Stimulated activated CD8-positive, alpha-beta memory T cell treated with anti-CD3 and anti-CD28 coated beads, Interleukin-2, amount 100 ng/mL, for 1 hour (primary cell): Measurements from ENCODE around the gene ERN1.

ENCODE experiments used
- DNase-seq, 2 donors: peaks; one replicate each; pipeline ENCODE4 v3.0.0-alpha.2; 2020; ENCODE audit warnings: low read depth in 2 of 2

The ERN1 gene

GRCh38 chr17:64110379-64111152, 19.4 kb downstream of the ERN1 start:
- no peak for DNase-seq

- no peak for DNase-seq
Observed at GRCh38 chr17:64109400-64109799, 20.5 kb downstream of the ERN1 start.

- no peak for DNase-seq
Observed at GRCh38 chr17:64107500-64108236, 22.3 kb downstream of the ERN1 start.

GRCh38 chr17:64106918-64107317, 23.0 kb downstream of the ERN1 start:
- DNase-seq, result no peak

GRCh38 chr17:64103391-64104364, 26.3 kb downstream of the ERN1 start:
- no peak for DNase-seq

- no peak for DNase-seq
Observed at GRCh38 chr17:64102627-64103390, 27.1 kb downstream of the ERN1 start.

- no peak for DNase-seq
Observed at GRCh38 chr17:64099543-64099942, 30.4 kb downstream of the ERN1 start.

DNA sequence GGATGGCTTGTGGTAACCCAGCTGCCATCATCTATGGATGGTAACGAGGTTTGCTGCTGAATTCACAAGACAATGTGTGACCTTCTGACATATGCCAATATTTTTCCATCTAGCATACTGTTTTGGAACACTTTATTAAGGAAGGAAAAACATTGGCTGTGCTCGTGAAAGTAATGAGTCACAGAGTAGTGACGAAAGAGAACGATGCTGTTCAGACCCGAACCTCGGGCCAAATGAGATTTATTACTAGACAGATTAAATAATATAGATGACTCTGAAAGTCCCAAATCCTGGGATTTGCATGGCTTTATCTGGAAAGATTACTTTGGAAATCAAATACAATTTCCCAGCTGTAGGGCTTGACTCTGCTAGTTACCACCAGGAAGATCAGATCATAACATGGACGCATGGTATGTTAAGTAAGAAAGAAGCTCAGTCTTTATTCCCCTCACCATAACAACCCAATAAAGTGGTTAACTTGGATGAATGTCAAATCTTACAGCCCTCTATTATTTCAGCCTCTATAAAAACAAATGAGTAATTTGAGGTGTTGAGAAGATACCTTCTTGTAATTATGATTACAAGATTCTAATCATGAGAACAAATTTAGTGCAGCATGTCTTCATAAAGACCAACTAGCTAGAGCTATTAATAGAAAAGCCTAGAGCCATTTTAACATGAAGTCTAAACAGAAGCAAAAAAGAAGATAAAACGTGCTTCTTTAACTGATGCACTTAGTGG, 32.6 kb downstream of the ERN1 start:
- no peak for DNase-seq

GRCh38 chr17:64096037-64096436, 33.9 kb downstream of the ERN1 start:
- no peak for DNase-seq

DNA sequence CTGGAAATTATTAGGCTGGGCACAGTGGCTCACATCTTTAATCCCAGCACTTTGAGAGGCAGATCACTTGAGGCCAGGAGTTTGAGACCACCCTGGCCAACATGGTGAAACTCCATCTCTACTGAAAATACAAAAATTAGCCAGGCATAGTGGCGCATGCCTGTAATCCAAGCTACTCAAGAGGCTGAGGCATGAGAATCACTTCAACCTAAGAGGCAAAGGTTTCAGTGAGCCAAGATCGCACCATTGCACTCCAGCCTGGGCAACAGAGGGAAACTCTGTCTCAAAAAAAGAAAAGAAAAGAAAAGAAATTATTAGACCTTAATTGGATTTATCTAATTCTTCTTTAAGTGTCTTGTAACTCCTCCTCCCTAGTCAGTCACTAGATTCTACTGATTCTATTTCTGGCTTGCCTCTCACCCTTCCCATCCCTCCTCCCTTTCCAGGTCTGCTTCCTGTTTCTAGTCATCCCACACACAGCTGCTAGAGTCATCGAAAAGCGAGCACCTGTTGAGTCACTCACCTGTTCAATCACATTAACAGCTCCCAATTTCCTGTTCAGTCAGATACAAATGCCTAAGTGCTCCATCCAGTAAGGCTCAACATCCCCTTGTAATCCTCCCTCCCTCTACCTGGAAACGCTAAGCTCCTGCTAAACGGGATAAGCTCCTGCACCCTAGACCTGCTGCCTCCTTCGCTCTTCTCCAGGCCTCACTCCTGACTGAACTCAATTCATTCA, 34.6 kb downstream of the ERN1 start:
- DNase-seq, result no peak

DNA sequence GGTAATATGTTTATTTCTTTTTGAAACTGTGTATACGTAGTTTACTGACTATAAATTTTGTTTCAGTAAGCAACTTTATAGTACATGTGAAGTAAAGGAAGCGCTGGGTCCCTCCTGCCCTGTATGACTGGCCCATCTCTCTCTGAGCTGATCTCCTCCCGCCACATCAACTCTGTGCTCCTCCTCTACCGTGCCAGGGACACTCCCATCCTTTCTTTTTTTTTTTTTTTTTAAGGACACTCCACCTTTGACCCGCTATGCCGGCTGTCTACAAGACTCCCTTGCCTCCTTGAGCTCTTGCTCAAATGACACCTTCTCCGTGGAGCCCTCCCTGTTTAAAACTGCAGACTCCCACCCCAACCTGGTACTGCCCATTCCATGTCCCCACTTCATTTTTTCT, 35.5 kb downstream of the ERN1 start:
- no peak for DNase-seq

GRCh38 chr17:64092952-64093451, 36.9 kb downstream of the ERN1 start:
- no peak for DNase-seq

DNA sequence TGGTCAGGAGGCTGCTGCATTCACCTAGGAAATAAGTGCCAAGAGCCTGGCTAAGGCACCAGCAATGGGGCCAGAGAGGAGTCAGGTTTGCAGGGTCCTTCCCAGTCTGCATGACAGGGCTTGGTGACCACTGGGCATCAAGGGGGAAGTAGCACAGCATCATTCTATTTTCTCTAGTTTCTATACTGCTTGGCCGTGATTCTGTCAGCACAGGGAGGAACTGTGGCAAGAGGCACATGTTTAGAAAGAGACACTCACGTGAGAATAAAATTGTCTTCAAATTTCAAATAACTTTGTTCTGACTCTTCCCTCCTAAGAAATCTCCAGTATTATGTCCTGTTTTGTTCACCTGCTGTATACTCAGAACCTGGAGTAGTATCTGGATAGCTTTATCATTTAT, 37.8 kb downstream of the ERN1 start:
- DNase-seq, result no peak

- DNase-seq, result no peak
Observed at GRCh38 chr17:64091571-64091970, 38.4 kb downstream of the ERN1 start.

- DNase-seq, result no peak
Observed at GRCh38 chr17:64091116-64091515, 38.8 kb downstream of the ERN1 start.

- no peak for DNase-seq
Observed at GRCh38 chr17:64090144-64090543, 39.8 kb downstream of the ERN1 start.

- no peak for DNase-seq
Observed at GRCh38 chr17:64087252-64088005, 42.5 kb downstream of the ERN1 start.

GRCh38 chr17:64085650-64086005, 44.3 kb downstream of the ERN1 start:
- no peak for DNase-seq
